Measurements from ENCODE around the gene LRRC46. TPM values are rescaled to one million over a fixed set of nuclear protein-coding genes. Genes with fewer than 3 reads are reported as not detected.

Gene LRRC46
- total and polyA plus RNA-seq, 2 of the 13 experiments (the other 11 are each of a cell fraction or from before 2014, with no cell fraction given): 0.09 TPM

GRCh38 chr17:47841488-47842291, 10.2 kb downstream of the LRRC46 start (continued):
- TF ChIP-seq ZNF142 (CRISPR knock-in tag; IDR thresholded peaks at IDR 0.05) (no peak), AGO1 (IDR thresholded peaks at IDR 0.05; ENCODE audit: low read depth, low read length, poor library complexity, severe bottlenecking) (no peak), SUZ12 (IDR thresholded peaks at IDR 0.05; ENCODE audit: low read depth, low read length) (no peak), ZNF781 (CRISPR knock-in tag; IDR thresholded peaks at IDR 0.05; ENCODE audit: borderline replicate concordance, not compliant biosample characterization) (no peak), ARID5B (CRISPR knock-in tag; IDR thresholded peaks at IDR 0.05) (no peak), ZFP82 (CRISPR knock-in tag; IDR thresholded peaks at IDR 0.05; ENCODE audit: borderline replicate concordance) (no peak; the same call in 1 of the 2 replicates), RBM39 (IDR thresholded peaks at IDR 0.05; ENCODE audit: low read depth, low read length, poor library complexity, severe bottlenecking) (peak; percentile 16), ZNF281 (CRISPR knock-in tag; IDR thresholded peaks at IDR 0.05; ENCODE audit: borderline replicate concordance) (no peak), RFXANK (CRISPR knock-in tag; IDR thresholded peaks at IDR 0.05) (no peak; the same call in 1 of the 2 replicates), KMT2A (CRISPR knock-in tag; IDR thresholded peaks at IDR 0.05) (no peak), FOSL2 (CRISPR knock-in tag; IDR thresholded peaks at IDR 0.05) (no peak)

All from HepG2 (cell line).